HG02884 (cell line): ENCODE data around the gene CAB39.

Experiments
- ATAC-seq: cut with Tn5 transposase; IDR thresholded peaks from one replicate; pipeline ENCODE4 v1.9.1; 2021; ENCODE audit warnings: mild to moderate bottlenecking, moderate library complexity; ENCODE audit not compliant: unreplicated experiment

CAB39 gene

DNA sequence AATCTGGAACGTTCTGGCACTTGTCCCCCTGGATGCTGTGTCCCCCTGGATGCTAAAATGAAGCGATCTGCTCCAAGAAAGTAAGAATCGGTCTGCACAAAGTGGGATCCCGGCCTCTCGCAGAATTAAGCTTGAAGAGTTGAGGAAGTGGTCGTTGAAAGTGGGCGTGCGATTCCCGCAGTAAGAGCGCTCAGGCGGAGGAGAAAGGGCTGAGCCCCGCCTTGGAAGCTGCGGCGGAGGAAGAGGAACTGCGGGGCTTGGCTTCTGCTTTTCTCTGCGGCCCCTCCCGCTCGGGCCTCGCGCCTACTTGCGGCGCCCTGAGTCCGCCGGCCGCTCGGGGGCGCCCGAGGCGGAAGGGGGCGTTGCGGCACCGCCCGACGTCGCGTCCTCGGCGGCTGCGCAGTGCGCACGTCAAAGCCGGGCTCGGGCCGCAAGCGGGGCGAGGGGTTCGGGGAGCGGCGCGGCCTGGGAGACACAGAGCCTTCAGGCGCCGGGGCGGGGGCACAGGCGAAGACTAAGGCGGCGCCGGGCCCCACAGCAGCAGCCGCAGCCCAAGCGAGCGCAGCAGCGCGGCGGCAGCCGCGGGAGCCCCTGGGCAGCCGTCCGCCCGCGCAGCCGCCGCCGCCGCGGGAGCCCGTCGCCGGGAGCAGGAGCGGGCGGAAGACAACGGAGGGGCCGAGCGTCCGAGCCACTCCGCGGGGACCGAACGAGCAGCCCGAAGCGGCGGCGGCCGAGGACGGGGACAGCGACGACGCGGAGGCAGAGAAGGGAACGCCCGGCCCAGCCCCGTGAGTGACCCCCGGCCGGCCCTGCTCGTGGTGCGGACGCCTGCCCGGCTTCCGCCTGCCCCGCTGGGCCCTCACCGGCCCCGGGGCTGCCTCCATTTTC, at the start of gene CAB39:
Gene CAB39 (plus strand): TSS at position 400 of the 888 bp plus-strand sequence. CDS start 47,160 bp downstream, outside the sequence.
- peak; percentile 76 for ATAC-seq

DNA sequence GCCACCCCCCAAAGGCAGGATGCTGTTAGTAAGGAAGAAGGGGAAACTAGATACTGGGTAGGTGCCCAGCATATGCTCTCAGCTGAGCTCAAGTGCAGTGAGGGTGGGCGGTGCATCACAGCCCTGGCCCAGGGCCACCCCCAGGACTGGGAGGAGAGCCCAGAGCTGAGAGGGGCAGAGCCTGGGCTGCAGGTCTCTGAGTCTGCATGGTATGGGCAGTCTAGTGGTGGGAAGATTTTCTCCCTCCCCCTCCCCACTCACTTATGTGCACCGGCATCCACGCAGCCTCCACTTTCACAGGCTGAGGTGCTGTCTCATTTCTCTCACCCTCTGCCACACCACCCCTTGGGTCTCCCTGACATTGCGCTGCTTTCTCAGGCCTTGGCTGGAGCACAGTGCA, 48.5 kb upstream of the CAB39 start:
- no peak for ATAC-seq

DNA sequence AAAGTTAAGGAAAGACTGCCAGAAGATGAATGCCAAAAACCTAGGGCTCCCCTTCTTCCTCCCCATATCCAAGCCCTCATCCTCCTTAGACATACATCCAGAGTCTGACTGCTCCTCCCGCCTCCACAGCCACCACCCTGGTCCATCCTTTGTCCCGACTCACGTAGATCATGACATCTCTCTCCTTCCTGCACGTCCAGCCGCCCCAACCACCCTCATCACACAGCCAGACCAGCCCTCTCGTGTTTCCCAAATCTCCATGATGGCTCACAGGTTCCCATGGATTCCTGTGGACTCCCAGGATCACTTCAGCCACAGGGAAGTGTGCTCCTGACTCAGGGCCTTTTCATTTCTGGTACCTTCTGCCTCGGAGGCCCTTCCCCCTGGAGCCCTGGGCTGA, 47.8 kb upstream of the CAB39 start:
- no peak for ATAC-seq

DNA sequence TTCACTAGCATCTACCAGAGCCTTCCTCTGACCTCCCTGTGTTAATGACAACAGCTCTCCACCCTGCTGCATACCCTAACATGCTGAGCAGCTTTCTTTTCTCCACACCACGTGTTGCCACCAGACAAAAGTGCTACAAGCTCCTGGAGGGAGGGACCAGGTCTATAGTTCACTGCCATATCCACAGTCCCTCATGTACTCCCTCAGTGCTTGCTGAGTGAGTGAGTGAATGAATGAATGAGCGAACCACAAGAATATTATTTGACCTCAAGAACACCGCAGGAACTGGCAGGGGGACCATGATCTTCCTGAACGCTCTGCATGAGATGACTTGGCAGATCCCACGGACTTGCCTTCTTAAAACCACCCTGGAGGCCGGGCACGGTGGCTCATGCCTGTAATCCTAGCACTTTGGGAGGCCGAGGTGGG, 47.4 kb upstream of the CAB39 start:
- no peak for ATAC-seq

DNA sequence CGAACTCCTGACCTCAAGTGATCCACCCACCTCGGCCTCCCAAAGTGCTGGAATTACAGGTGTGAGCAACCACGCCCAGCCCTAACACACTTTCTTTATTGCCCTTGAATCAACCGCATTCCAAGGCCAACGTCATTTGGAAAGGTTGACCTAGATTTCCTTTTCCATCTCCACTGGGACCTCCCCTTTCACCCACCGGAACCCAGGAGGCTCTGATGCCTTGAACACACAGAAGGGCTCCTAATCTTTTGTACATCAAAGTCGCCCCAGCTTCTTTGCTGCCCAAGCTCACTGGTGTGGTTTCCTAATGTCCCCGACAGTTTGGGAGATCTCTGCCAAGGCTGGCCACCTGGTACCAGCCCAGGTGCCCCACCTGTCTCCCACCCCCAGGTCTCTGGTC, 46.2 kb upstream of the CAB39 start:
- ATAC-seq: no peak

DNA sequence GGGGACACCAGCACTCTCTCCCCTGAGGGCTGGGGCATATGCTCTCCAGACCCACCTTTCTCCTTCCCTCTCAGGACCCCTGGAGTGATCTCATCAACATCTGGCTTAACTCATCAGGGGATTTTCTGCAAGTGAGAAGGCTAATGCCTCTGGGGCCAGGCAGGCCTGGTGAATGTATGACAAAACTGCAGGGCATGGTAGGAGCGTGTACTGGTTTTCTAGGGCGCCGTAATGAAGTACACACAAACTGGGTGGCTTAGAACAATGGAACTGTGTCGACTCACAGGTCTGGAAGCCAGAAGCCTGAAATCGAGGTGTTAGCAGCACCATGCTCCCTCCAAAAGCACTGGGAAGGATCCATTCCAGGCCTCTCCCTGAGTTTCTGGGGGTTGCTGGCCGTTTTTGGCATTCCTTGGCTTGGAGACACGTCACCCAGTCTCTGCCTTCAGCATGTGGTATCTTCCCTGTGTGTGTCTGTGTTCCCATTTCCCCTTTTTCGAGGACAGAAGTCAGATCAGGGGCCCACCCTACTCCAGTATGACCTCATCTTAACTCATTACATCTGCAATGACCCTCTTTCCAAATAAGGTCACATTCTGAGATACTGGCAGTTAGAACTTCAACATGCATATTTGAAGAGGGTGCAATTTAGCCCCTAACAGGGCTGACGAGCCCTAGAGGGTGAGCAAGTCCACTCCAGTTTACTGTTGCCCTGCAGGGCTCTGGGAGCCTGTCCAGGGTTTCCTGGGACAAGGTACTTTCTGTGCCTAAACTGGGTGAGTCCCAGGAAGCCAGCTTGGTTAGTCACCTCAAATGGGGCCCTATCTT, 45.5 kb upstream of the CAB39 start:
- ATAC-seq: no peak

DNA sequence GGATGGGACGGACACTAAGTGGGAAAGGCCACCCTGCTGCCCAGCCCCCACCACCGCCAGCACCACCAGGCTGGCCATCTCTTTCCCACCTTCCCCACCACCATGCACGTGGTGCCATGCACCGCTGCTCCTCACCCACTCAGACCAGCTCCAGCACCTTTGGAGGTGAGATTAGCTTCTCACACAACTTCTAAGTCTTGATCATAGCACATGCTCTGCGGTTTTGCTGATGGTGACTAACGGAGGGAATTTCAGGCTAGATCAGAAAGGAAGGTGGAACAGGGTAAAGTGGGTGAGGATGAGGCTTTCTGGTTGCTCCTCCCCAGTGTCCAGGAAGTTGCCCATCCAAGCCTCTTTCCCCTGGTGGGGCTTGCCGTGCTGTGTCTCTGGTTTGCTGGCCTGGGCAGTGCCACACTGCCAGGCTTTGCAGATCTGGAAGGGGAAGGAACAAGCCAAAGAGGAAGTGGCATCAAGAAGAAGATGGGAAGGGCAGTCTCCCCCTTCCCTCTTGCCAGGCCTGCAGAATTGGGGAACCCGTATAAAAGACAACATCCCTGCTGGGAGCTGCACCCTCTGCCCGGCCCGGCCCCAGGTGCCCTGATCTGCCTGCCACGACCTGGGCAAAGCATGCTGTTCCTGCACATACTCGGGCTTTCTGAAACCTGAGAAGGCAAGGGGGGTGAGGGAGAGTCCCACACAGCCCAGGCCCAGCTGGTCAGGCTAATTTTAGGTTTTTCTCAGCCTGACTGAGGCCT, 44.3 kb upstream of the CAB39 start:
- ATAC-seq: peak; percentile 51

DNA sequence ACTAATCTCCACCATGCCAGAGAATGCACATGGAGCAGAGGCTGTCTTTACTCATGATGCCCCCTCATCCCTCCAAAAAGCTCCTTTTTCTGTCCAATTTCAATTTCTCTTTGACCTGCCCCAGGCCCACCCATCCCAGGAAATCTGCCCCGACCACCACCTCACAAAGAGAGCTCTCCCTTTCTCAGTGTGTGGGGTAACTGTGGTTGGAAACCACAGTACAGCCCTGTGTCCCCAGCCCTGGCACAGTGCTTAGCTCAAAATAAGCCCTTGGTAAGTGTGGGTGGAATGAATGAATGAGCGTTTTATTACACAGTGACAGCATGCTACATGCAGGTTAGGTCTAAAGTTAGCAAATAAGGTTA, 43.7 kb upstream of the CAB39 start:
- ATAC-seq: peak; percentile 34

DNA sequence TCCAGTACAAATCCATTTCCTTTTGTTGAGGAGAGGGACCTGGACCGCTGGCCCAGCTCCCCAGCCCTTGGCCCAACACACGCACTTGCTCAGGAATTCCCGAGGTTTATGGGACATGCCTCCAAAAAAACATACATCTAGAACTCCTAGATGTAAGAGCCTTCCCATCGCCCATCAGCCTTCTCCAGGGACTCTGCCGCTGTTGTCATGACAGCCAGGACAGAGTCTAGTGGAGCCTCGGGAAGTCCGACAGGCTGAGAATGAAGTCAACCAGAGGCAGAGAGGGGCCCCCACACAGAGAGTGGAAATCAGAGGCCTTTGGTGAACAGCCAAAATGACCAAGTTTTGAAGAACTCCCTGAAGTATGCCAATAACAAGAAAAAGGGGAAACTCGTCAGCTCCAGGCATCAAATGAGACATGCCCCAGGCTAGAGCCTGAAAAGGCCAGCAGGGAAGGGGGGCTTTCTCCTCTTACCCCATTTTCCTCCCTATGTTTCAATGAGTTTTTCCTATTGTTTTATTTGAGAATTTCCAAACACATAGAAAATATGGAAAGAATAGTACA, 43.2 kb upstream of the CAB39 start:
- no peak for ATAC-seq

DNA sequence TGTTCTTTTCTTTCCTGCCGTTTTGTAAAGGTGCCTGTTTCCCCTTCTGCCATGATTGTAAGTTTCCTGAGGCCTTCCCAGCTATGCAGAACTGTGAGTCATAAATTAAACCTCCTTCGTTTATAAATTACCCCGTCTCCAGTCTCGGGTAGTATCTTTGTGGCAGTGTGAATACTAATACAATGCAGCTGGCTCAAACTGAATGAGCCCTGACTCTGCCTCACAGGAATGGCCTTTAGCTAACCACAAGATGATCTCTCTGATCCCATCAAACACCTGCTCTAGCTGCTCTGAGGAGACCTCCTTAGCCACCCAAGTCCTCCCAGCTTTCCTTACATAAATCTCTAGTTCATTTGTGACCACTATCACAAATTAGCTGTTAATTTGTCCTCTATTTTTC, 41.5 kb upstream of the CAB39 start:
- ATAC-seq: no peak

DNA sequence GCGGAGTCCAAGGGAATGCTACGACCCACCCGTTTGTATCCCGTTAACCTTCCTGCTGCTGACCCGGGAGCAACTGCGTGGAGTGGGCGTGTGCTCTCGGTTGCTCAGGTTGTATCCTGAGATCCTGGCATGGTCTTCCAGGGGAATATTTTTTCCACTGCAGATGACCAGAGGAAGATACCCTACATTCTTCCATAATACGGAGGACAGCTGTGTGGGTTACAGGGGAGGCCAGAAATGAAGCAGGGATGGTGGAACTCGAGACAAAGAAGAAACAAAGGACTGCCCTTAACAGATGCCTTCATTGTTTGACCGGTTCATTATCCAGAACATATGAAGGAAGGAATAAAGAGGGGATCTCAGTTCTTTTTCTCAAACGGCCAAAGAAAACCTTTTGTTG, 39.8 kb upstream of the CAB39 start:
- no peak for ATAC-seq

DNA sequence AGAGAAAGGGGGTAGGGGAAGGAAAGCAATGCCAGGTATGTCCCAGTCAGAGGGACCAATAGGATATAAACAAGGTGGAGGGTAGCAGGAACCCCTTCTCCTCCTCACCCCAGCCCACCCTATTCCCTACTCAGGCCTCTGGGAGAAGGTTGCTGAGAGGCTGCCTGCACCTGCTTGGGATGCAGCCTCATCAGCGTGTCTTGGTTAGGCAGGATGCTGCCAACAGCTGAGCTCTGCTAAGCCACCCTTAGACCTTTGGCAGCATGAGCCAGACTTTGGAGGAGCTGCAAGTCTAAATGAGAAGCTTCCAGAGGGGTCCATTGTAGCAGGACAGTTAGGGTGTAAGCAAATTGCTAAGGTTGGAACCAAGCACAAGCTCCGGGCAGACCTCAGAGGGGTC, 38.2 kb upstream of the CAB39 start:
- no peak for ATAC-seq

DNA sequence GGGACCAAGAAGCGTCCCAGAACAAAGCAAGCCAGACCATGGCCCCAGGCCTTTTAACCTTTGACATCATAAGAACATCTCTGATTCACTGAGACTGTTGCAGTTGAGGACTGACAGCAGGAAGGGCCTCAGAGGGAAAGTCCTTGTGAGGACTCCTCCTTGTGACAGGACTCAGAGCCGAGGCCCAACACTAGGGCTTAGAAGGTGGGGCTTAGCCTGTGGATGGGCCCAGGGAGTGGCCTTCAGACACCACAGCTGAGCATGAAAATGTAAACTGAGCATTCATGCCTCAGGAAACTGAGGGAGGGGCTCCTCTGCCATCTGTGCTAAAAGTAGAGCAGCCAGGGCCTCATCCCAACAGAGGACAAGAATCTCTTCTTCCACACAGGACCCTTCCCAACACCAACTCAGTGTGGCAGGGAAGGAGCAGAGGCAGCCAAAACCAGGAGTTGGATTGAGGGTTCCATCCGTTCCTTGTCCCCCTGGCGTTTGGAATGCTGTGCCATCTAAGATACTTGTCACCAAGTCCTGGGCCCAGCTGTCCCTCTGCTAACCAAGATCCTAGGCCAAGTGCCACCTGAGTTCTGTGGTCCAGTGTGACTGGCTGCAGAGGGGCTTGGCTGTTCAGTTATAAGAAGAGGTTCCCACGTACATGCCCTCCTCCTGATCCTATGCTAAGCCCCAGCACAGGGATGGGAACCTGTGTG, 37.5 kb upstream of the CAB39 start:
- ATAC-seq: no peak

DNA sequence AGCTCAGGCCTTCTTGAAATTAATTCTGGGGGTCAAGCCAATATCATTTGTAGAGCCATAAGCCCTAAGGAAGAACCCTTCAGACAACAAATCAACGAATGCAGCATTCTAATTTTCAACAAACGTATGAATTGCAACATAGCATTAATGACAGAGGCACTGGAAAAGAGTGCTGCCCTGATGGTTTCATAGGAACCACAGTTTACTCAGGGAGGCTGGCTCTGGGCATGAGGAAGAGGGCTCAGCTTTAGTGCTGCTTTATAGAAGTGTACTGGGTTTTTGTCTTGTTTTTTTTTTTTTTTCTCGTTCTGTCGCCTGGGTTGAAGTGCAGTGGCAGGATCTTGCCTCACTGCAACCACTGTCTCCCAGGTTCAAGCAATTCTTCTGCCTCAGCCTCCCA, 36.1 kb upstream of the CAB39 start:
- no peak for ATAC-seq

DNA sequence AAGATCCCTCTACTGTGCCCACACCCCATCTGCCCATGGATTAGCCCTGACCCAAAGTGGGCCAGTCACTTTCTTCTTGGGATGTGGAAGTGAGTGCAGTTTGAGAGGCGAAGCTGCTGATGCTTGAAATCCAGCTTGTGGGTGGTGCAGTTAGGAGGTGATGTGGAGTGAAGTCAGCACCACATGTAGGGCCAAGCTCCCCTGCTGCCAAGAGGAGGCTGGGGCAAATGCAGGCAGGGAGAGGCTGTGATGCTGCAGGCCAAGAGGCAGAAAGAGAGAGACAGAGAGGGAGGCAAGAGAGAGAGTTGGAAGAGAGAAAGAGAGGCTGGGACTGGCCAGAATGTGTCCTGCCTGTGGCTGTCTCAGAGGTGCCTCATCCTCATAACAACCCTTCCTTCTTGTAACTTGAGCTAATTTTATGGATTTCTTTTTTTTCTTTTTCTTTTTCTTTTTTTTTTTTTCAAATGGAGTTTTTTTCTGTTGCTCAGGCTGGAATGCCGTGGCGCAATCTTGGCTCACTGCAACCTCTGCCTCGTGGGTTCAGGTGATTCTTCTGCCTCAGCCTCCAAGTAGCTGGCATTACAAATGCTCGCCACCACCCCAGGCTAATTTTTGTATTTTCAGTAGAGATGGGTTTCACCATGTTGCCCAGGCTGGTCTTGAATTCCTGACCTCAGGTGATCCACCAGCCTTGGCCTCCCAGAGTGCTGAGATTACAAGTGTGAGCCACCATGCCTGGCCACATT, 35.3 kb upstream of the CAB39 start:
- ATAC-seq: no peak

DNA sequence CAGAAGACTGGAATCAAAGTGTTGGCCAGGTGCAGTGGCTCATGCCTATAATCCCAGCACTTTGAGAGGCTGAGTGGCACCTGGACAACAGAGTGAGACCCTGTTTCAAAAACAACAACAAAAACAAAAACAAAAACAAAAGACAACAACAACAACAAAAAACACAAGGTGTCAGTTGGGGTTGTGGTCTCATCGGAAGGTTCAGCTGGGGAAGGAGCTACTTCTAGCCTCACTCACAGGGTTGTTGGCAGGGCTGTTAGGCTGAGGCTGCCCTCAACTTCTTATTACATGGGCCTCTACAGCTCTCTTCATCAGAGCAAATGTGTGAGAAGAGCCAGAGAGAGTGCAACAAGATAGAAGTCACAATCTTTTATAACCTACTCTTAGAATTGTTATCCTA, 34.6 kb upstream of the CAB39 start:
- ATAC-seq: no peak

DNA sequence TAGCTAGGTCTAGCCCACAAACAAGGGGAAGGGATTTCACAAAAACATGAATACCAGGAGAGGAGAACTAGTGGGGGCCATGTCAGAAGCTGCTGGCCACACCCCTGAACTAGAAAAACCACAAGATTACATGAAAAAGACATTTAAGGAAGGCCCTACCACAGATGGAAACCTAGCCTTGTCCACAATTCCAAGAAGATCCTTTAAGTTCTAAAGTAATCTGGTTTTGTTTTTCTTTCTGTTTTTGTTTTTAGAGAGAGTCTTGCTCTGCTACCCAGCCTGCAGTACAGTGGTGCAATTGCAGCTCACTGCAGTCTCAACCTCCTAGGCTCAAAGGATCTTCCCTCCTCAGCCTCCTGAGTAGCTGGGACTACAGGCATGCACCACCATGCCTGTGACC, 34.2 kb upstream of the CAB39 start:
- no peak for ATAC-seq

DNA sequence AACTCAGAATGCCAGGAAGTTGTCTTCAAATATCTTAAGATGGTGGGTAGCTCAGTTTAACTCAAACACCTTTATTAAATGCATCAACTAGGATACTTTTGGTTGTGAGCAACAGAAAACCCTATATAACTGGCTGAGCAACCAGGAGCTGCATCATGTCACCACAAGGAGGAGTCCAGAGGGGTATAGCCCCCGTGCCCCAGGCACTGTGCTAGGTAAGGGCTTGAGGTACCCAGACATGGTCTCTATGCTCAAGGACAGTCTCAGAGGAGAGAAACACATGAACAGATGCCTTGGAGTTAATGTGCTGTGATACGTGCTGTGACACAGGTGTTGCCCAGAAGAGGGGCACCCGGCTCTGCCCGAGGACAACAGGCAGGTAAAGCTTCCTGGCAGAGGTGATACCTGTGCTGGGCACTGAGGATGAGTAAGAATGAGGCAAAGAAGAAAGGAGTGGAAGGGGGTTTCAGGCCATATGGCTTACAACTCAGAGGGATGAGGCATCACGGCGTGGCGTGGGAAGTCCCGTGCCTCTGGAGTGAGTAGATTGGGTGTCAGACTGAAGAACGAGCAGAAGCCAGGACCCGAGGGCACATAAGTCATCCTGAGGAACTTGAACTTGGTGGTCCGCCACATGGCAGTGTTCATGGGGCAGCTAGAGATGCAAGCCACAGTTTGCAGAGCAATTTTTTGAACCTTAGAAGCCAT, 32.0 kb upstream of the CAB39 start:
- ATAC-seq: no peak

DNA sequence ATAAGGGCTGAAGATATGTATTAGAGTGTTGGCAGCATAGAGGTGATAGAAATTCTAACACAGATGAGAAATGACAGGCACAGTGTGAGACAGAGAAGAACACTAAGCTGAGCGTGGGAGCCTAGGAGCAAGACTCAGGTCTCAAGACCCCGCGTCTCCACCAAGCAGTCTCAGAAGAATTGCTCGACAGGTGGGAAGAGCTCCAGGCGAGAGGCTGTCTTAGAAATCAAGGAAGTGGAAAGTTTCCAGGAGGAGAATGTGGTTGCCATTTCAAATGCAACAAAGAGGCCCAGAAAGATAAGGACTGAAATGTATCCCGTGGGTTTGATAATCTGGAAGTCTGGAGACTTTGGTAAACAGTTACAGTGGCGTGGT, 31.5 kb upstream of the CAB39 start:
- ATAC-seq: no peak
